PC-3 (cell line): ENCODE measurements around the gene EDIL3. TPM values are rescaled to one million over a fixed set of nuclear protein-coding genes. Genes with fewer than 3 reads are reported as not detected.

Experiments used
- ATAC-seq: fragments of 200-7000 bp; cut with Tn5 transposase; 2 replicates; pipeline ENCODE4 v1.9.1; 2020; ENCODE audit warnings: mild to moderate bottlenecking, moderate library complexity
- BruUV-seq: library from RNA; stranded (reverse); fragments of 400-500 nt; replicated peaks from 2 replicates; lab custom pipeline; 2021; lab: Mats Ljungman, UMichigan
- CTCF ChIA-PET: fragments of 300-600 bp; sonication (Branson Sonifier 250); formaldehyde crosslinking; loops from one replicate; lab custom pipeline; 2022; ENCODE audit warnings: antibody characterized with exemption; lab: Charles Lee
- POLR2A ChIA-PET: fragments of 300-600 bp; sonication (Branson Sonifier 250); formaldehyde crosslinking; loops from one replicate; lab custom pipeline; 2022; ENCODE audit warnings: antibody characterized with exemption; ENCODE audit not compliant: unreplicated experiment; lab: Charles Lee
- DNase-seq: peaks from one replicate; pipeline ENCODE4 v3.0.0-alpha.2; 2015
- H2AFZ ChIP-seq: fragments of 300-600 bp; sonication (generic); 2 replicates; pipeline ENCODE4 v1.6.0; 2016; ENCODE audit warnings: antibody characterized with exemption, low read length
- H3F3A ChIP-seq: fragments of 300-600 bp; sonication (generic); one replicate; pipeline ENCODE4 v1.6.0; 2017; ENCODE audit warnings: antibody characterized with exemption, low read length, control low read depth, mild to moderate bottlenecking; ENCODE audit not compliant: unreplicated experiment
- H3K27ac ChIP-seq: fragments of 300-600 bp; sonication (generic); 2 replicates; pipeline ENCODE4 v1.5.1; 2016; ENCODE audit warnings: mild to moderate bottlenecking, low read length
- H3K27me3 ChIP-seq: fragments of 300-600 bp; sonication (generic); 2 replicates; pipeline ENCODE4 v1.6.1; 2016; ENCODE audit warnings: low read length, mixed read lengths
- H3K36me3 ChIP-seq: fragments of 300-600 bp; sonication (generic); 2 replicates; pipeline ENCODE4 v1.6.1; 2016; ENCODE audit warnings: low read depth, mixed run types, low read length, mixed read lengths
- H3K4me1 ChIP-seq: fragments of 300-600 bp; sonication (generic); 2 replicates; pipeline ENCODE4 v1.5.1; 2016; ENCODE audit warnings: low read length; ENCODE audit not compliant: insufficient read depth
- H3K4me2 ChIP-seq: fragments of 300-600 bp; sonication (generic); 2 replicates; pipeline ENCODE4 v1.6.0; 2016; ENCODE audit warnings: low read length
- H3K4me3 ChIP-seq: fragments of 300-600 bp; sonication (generic); 2 replicates; pipeline ENCODE4 v1.5.1; 2016; ENCODE audit warnings: mild to moderate bottlenecking, low read length, mixed read lengths
- H3K79me2 ChIP-seq: fragments of 300-600 bp; sonication (generic); 2 replicates; pipeline ENCODE4 v1.6.1; 2017; ENCODE audit warnings: low read length, mixed read lengths
- H3K9ac ChIP-seq: fragments of 300-600 bp; sonication (generic); 2 replicates; pipeline ENCODE4 v1.6.0; 2016; ENCODE audit warnings: mild to moderate bottlenecking, low read length
- H3K9me2 ChIP-seq: fragments of 300-600 bp; sonication (generic); replicated peaks from 2 replicates; pipeline ENCODE4 v1.6.1; 2016; ENCODE audit warnings: mixed run types, low read length, mixed read lengths
- H3K9me3 ChIP-seq: fragments of 300-600 bp; sonication (generic); 2 replicates; pipeline ENCODE4 v1.6.1; 2016; ENCODE audit warnings: low read length, mixed read lengths
- H4K20me1 ChIP-seq: fragments of 300-600 bp; sonication (generic); 2 replicates; pipeline ENCODE4 v1.6.1; 2016; ENCODE audit warnings: low read length, mixed read lengths
- EZH2 ChIP-seq: fragments of 300-600 bp; sonication (generic); IDR thresholded peaks from one replicate; pipeline ENCODE4 v1.6.1; 2017; ENCODE audit warnings: antibody characterized with exemption, mild to moderate bottlenecking, low read length; ENCODE audit not compliant: unreplicated experiment
- EZH2phosphoT487 ChIP-seq: fragments of 300-600 bp; sonication (generic); IDR thresholded peaks from 2 replicates; pipeline ENCODE4 v1.6.1; 2018; ENCODE audit warnings: mild to moderate bottlenecking, antibody characterized with exemption, low read length, borderline replicate concordance
- intact Hi-C: fragments of 100-400 bp; cut with micrococcal nuclease; formaldehyde crosslinking; loops from 2 replicates; pipeline ENCODE4 v1.9.0; 2023
- total RNA-seq: library from RNA; depleted of rRNA; stranded (reverse); fragments of >200 nt; gene quantifications from 2 replicates; pipeline ENCODE4 v1.2.3, GENCODE V29; 2014
- TF ChIP-seq, protein P1 (sequence below): fragments of 300-600 bp; sonication (generic); conservative IDR thresholded peaks from 2 replicates; pipeline ENCODE4 v1.5.1; 2017; ENCODE audit warnings: antibody characterized with exemption, low read depth, mild to moderate bottlenecking, low read length

The EDIL3 gene
- total RNA-seq, 1 experiment from 2014 or later = 13.8 TPM

DNA sequence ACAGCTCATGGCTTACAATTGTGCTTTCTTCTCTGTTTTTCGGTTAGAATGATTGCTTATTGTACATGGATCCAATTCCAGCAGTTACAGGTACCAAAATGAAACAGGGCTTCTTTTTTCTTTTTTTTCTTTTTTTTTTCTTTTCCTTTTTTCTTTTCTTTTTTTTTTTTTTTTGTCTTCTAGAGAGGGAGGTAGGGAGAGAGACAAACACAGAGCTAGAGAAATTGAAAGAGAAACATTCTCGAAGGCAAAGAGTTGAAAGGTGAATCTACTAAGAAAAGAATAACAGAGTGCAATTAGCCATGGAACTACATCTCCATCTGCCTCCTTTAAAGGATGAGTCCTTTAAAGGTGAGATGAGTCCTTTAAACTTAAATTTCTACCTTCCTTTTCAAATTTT is 1.0 kb upstream of the EDIL3 start:
- H3K9me3 ChIP-seq = no peaks in the 10 kb centered on the region
- CTCF ChIA-PET = no interaction called here
- no peak for ATAC-seq
- no TSS peak for BruUV-seq
- H3K79me2 ChIP-seq = peaks cover 30% of the 10 kb centered on the region; the same call in 1 of the 2 replicates
- H3K27ac ChIP-seq = no peak overlapping the region
- no peak overlapping the region for H2AFZ ChIP-seq
- no peak for DNase-seq
- H3K9me2 ChIP-seq = no peaks in the 10 kb centered on the region
- intact Hi-C loops = loop anchor here (5.0 kb wide), 1 partner anchor 62 kb away; no protein-coding TSS in a partner anchor
- no peaks in the 10 kb centered on the region for H3K27me3 ChIP-seq
- no peaks in the 10 kb centered on the region for H4K20me1 ChIP-seq
- no peaks in the 10 kb centered on the region for H3K36me3 ChIP-seq
- POLR2A ChIA-PET = interaction anchor here (0.7 kb wide), 1 partner anchor 667 kb away, joined by 3 read pairs; no protein-coding TSS in a partner anchor
- TF ChIP-seq EZH2 (no peak), EZH2phosphoT487 (no peak)
- TF ChIP-seq, protein P1, sequence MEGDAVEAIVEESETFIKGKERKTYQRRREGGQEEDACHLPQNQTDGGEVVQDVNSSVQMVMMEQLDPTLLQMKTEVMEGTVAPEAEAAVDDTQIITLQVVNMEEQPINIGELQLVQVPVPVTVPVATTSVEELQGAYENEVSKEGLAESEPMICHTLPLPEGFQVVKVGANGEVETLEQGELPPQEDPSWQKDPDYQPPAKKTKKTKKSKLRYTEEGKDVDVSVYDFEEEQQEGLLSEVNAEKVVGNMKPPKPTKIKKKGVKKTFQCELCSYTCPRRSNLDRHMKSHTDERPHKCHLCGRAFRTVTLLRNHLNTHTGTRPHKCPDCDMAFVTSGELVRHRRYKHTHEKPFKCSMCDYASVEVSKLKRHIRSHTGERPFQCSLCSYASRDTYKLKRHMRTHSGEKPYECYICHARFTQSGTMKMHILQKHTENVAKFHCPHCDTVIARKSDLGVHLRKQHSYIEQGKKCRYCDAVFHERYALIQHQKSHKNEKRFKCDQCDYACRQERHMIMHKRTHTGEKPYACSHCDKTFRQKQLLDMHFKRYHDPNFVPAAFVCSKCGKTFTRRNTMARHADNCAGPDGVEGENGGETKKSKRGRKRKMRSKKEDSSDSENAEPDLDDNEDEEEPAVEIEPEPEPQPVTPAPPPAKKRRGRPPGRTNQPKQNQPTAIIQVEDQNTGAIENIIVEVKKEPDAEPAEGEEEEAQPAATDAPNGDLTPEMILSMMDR = no peak
- H3K9ac ChIP-seq = peak overlapping the region; percentile 34; the same call in 1 of the 2 replicates
- peak overlapping the region; percentile 77 for H3K4me3 ChIP-seq
- no peaks in the 10 kb centered on the region for H3F3A ChIP-seq
- peaks cover 7% of the 10 kb centered on the region for H3K4me1 ChIP-seq
- H3K4me2 ChIP-seq = peak overlapping the region; percentile 90

DNA sequence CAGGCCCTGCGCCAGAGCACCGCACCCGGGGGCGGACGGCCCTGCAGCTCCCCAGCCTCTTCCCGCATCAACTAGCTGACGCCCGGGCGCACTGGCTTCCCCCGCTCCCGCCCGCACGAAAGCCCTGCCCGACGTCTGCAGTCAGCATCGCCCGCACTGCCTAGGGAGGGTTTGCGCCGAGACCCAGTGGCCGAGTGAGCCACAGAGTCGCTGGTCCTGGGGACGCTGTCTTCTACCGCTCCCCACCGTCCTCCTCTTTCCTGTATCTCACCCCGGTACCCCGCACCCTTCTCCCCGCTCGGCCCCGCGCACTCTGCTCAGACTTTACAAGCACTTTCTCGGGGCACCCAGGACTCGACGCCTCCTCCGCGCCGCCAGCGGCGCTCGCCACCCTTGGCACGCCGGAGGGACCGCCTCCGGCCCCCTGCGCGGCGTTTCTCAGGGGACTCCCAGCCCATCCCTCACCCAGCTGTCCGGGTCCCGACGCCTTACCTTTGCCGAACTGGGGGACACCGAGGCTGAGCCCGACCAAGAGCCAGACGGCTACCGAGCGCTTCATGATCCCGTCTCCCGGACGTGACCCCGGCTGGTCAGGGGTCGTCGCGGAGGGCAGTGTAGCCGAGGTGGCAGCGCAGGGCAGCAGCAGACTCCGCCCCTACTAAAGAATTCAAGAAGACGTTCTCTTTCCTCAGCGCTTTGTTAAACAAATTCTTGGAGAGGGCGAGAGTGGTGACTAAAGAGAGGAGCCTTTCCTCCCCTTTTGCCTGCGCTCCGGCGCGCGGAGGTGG is 670 bp downstream of the EDIL3 start:
- CTCF ChIA-PET = no interaction called here
- no TSS peak for BruUV-seq
- H3K9me2 ChIP-seq = no peaks in the 10 kb centered on the region
- H3K4me1 ChIP-seq = peaks cover 15% of the 10 kb centered on the region
- H3K9ac ChIP-seq = peak overlapping the region; percentile 62
- H3F3A ChIP-seq = no peaks in the 10 kb centered on the region
- intact Hi-C loops = loop anchor here (5.0 kb wide), 3 partner anchors 107 to 662 kb away; partner anchors contain the start of gene HAPLN1
- no peaks in the 10 kb centered on the region for H3K27me3 ChIP-seq
- DNase-seq (peak; percentile 53), ATAC-seq (peak; percentile 43)
- POLR2A ChIA-PET = no interaction called here
- no peaks in the 10 kb centered on the region for H3K36me3 ChIP-seq
- H3K4me2 ChIP-seq = peak overlapping the region; percentile 90
- H3K9me3 ChIP-seq = no peaks in the 10 kb centered on the region
- no peaks in the 10 kb centered on the region for H4K20me1 ChIP-seq
- peaks cover 31% of the 10 kb centered on the region; the same call in 1 of the 2 replicates for H3K79me2 ChIP-seq
- TF ChIP-seq EZH2phosphoT487 = no peak
- TF ChIP-seq, protein P1 = no peak
- no peak for TF ChIP-seq EZH2
- H3K27ac ChIP-seq = no peak overlapping the region
- peak overlapping the region; percentile 77 for H3K4me3 ChIP-seq
- H2AFZ ChIP-seq = peak overlapping the region; percentile 86
